ENCODE measurements around the gene ASPSCR1.
A peak's percentile ranks its signal among the peaks of the same experiment; 100 is the strongest.

The ASPSCR1 gene

DNA sequence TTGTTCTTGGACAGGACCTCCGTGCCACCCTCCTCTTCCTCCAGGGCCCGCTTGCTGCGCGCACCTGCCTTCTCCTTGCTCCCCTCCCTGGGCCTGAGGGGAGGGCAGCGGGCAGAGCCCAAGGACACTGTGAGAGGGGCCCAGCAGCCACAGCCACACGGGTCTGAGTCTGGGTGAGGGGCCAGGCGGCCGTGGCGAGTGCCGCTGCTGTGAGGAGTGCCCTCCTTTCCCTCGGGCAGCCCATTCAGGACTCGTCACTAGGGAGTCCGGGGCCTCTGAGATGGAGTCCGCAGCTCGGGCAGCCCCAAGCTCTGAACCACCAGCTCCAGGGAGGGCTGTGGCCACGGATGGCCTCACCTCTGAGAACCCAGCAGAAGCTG is 82.6 kb downstream of the ASPSCR1 start:
- no peak for DNase-seq

DNA sequence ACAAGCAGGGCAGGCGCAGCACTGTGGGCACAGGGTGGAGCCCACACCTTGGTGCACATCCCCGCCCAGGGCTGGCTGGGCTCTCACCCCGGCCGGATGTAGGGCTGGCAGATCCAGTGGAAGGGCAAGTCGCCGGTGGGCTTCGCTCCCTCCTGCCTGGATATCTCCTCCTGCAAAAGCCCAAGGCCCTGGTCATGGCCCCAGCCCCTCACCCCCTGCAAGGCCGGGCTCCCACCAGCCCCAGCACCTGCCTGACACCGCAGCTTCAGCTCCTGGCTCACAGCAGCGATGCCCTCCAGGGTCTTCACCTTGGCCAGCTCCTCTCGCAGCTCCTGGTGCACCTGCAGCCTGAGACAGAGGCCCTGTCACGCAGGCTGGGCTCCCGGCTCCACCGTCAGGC is 83.2 kb downstream of the ASPSCR1 start:
- no peak for DNase-seq

- DNase-seq = no peak
Observed at GRCh38 chr17:82061047-82061925, 83.9 kb downstream of the ASPSCR1 start.

- DNase-seq = no peak
Observed at GRCh38 chr17:82062076-82062983, 84.9 kb downstream of the ASPSCR1 start.

DNA sequence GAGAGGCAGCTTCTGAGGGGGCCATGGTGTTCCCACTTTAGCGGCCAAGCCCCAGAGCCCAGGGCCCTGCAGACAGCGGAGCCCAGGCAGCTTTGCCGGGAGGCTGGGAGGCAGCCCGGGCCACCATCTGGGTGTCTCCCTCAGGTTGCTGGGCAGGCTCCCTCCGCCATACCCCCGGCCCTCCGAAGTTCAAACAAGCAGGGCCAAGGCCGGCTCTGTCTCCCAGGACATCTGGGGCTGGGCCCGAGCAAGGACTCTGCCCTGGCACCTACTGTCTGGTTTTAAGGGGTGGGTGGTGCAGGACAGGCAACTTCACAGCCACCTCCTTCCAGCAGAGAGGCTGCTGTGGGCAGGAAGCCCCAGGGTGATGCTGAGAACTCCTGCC is 85.5 kb downstream of the ASPSCR1 start:
- no peak for DNase-seq

DNA sequence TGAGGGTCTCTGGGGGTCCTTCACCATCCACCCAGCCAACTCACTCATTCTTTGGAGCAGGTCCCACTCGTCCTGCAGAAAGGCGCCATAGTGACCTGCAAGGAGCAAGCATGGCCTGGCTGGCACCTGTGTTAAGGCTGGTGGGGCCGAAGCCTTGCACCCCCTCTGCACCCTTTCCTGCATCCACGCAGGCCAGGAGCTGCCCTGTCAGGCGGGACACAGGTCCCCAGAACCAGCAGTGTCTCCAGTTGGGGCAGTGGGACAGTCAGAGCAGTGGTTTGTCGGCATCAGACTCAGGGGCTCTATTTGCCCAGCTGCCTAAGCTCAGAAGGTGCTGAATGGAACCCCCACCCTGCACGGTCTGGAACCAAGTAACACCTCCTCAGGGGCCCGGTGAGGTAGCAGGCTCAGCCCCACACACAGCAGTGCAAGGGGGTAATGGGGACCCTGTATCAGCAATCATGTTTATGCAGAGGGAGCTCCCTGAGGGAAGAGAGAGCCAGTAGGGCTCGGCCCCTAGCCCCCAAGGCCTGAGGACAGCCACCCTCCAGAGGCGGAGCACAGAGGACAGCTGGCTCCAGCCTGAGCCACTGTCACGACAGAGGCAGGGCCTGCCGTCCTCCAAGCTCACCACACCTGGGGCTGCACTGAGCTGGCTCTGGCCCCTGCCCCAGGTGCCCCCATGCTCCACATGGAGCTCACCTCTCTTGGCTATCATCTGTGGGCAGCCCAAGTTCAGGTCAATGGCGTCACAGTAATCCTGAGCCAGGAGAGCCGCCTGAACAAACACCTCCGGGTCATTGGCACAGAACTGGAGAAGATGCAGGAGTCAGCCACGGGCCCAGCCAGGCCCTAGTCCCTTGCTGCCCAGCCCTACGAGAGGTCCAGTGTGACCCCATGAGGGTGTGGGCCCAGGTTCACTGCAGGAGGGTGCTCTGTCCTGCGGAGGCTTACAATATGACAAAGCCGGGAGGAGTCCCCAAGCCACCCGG is 86.3 kb downstream of the ASPSCR1 start:
- no peak for DNase-seq

- DNase-seq = no peak
Observed at GRCh38 chr17:82064433-82065192, 87.2 kb downstream of the ASPSCR1 start.

DNA sequence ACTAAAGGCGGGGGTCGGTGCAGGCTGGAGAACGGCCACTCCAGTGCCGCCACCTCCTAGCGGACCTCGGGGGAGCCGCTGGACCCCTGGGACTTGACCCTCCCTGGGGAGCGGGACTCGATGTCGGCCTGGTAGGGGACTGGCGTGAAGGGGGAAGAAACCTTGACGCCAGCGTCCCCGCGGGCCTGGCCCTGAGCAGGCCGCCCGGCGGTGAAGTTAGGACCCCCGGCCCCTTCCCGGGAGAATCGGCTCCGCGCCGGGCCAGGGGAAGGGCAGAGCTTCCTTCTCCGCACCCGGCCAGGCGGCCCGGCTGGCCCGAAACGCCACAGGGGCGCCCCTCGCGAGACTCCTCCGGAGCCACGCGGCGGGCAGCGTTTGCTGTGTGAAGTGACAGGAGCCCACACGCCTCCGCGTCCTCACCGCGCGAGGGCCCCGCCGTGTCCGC is 87.8 kb downstream of the ASPSCR1 start:
- DNase-seq = peak; percentile 51

DNA sequence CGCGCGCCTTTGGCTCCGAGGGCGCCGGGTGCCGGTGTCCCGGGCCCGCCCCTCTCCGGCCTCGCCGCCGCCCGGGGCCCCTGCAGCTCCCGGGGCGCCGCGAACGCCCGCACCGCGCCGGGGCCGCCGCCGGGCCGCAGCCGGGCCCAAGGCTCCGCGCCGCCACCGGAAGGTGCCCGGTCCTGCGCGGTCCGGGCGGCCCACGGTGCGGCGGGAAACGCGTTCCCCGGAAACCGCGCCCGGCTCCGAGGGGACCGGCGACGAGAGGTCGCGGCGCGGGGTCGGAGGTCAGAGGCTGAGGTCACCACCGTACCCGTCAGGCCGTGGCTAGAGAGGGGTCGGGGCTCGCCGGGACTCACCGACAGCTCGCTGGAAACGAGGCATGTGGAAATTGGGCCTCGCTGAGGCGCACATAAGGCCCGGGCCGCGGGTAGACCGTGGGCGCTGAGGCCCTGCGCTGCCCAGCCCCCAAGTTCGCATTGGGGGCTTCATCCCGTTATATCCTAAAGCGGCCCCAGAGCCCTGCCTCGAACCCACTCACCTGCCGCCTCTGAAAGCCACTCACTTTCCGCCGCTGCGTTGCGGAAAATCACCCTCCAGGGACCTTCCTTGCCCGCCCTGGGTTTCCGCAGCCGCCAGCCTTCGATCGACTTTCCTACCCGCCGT is 88.3 kb downstream of the ASPSCR1 start, which contains the start of gene DUS1L:
DUS1L (minus strand) TSS at position 167 of the 666 bp plus-strand sequence. CDS start 745 bp downstream, outside the sequence.
- DNase-seq = peak; percentile 72
